Kidney (tissue), 14 donors: ENCODE measurements around the gene PSMD1. TPM values are rescaled to one million over a fixed set of nuclear protein-coding genes. Genes with fewer than 3 reads are reported as not detected.

Source experiments
- DNase-seq, 5 donors: peaks; one replicate each; pipeline ENCODE4 v3.0.0-alpha.2; 2013 to 2020
- FAIRE-seq: peaks from 2 replicates; lab custom pipeline; 2012; peaks lifted over from hg19 to GRCh38; lab: Jason Lieb, UNC
- H3K27ac ChIP-seq, 2 donors: one replicate each; pipeline ENCODE4 v1.7.0; 2013; ENCODE audit warnings: low read depth in 2 of 2, low read length in 2 of 2, inconsistent platforms in 1 of 2
- H3K27me3 ChIP-seq: one replicate; pipeline ENCODE4 v1.7.1; 2013; ENCODE audit warnings: low read length, inconsistent platforms; ENCODE audit not compliant: control insufficient read depth, insufficient read depth
- H3K36me3 ChIP-seq, 3 donors: one replicate each; pipeline versions ENCODE4 v1.7.0 to v1.7.1; 2013; ENCODE audit warnings: low read length in 3 of 3, control low read depth in 1 of 3, inconsistent platforms in 1 of 3; ENCODE audit not compliant: insufficient read depth in 3 of 3, control insufficient read depth in 2 of 3
- H3K4me1 ChIP-seq, 3 donors: one replicate each; pipeline versions ENCODE4 v1.7.0 to v1.7.1; 2013; ENCODE audit warnings: low read length in 3 of 3, inconsistent platforms in 1 of 3, low read depth in 1 of 3; ENCODE audit not compliant: control insufficient read depth in 2 of 3, insufficient read depth in 2 of 3
- H3K4me3 ChIP-seq, 3 donors: one replicate each; pipeline versions ENCODE4 v1.7.0 to v1.8.1; 2013; ENCODE audit warnings: low read length in 3 of 3, control low read depth in 1 of 3, inconsistent platforms in 1 of 3
- H3K9ac ChIP-seq, 3 donors: one replicate each; pipeline versions ENCODE4 v1.7.0 to v1.7.1; 2013; ENCODE audit warnings: low read length in 3 of 3, control low read depth in 1 of 3, inconsistent platforms in 1 of 3
- H3K9me3 ChIP-seq, 3 donors: one replicate each; pipeline versions ENCODE4 v1.7.0 to v1.7.1; 2013; ENCODE audit warnings: low read length in 3 of 3, control low read depth in 1 of 3, inconsistent platforms in 1 of 3; ENCODE audit not compliant: control insufficient read depth in 2 of 3, insufficient read depth in 1 of 3
- intact Hi-C: fragments of 100-400 bp; cut with DNase I; formaldehyde crosslinking; loops from one replicate; pipeline ENCODE4 v1.11.1; 2022
- polyA plus RNA-seq: library from polyadenylated mRNA; stranded (reverse); fragments of 350-450 nt; fragmentation: Illumina TruSeq; extraction: RNeasy Lipid Tissue Mini Kit (QIAGEN cat#74804); gene quantifications from one replicate; pipeline ENCODE4 v1.2.3, GENCODE V29; 2014; ENCODE audit warnings: low read depth, low replicate concordance; ENCODE audit not compliant: insufficient read depth
- total RNA-seq: library from RNA; stranded (reverse); fragmentation: NEBNext Ultra II Directional; extraction: Animal tissue kit (Norgen Biotek cat#: 25700); gene quantifications from one replicate; pipeline ENCODE4 v1.2.1, GENCODE V29; 2021
- TF ChIP-seq, protein P1 (sequence below): IDR thresholded peaks from 3 replicates; pipeline ENCODE4 v1.5.1; 2012; ENCODE audit warnings: mild to moderate bottlenecking, moderate library complexity, borderline replicate concordance; ENCODE audit not compliant: insufficient read depth; ENCODE audit errors: extremely low read depth
- donor health status: control.
- donor health status: control.
- donor health status: control.
- donor health status: control.
- donor health status: control.
- donor health status: DM: yes; HTN: yes; CAD: no.
- donor health status: Normal renal cell carcinoma (clear cell type).

Gene PSMD1
- total and polyA plus RNA-seq, 2 donors from 2014 or later, result 75.6 to 95.4 TPM

- H3K27me3 ChIP-seq, result no peaks in the 10 kb centered on the region
- peaks cover 4 to 8% (median 4%) of the 10 kb centered on the region in 3 donors for H3K4me1 ChIP-seq
- FAIRE-seq (no peak), DNase-seq (peak in 1 of 5 donors; percentile 75)
- no peak overlapping the region for H3K27ac ChIP-seq
- H3K4me3 ChIP-seq, result no peak overlapping the region
- H3K9ac ChIP-seq, result no peak overlapping the region
- no peaks in the 10 kb centered on the region for H3K9me3 ChIP-seq
- H3K36me3 ChIP-seq, result no peaks in the 10 kb centered on the region
- TF ChIP-seq, protein P1, sequence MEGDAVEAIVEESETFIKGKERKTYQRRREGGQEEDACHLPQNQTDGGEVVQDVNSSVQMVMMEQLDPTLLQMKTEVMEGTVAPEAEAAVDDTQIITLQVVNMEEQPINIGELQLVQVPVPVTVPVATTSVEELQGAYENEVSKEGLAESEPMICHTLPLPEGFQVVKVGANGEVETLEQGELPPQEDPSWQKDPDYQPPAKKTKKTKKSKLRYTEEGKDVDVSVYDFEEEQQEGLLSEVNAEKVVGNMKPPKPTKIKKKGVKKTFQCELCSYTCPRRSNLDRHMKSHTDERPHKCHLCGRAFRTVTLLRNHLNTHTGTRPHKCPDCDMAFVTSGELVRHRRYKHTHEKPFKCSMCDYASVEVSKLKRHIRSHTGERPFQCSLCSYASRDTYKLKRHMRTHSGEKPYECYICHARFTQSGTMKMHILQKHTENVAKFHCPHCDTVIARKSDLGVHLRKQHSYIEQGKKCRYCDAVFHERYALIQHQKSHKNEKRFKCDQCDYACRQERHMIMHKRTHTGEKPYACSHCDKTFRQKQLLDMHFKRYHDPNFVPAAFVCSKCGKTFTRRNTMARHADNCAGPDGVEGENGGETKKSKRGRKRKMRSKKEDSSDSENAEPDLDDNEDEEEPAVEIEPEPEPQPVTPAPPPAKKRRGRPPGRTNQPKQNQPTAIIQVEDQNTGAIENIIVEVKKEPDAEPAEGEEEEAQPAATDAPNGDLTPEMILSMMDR, result no peak
- intact Hi-C loops, result no loop called here
These were observed 131.3 kb downstream of the PSMD1 start for GRCh38 chr2:231187736-231188505.

GRCh38 chr2:231188506-231189170 is 132.0 kb downstream of the PSMD1 start:
- no peak for FAIRE-seq
- Histone ChIP-seq H3K4me3 (no peak overlapping the region), H3K9me3 (no peaks in the 10 kb centered on the region), H3K9ac (no peak overlapping the region), H3K27me3 (no peaks in the 10 kb centered on the region), H3K4me1 (peaks cover 4 to 8% (median 4%) of the 10 kb centered on the region in 3 donors), H3K36me3 (no peaks in the 10 kb centered on the region), H3K27ac (peak overlapping the region in 1 of 2 donors; percentile 49)
- intact Hi-C loops, result no loop called here
- DNase-seq, result no peak
- TF ChIP-seq, protein P1, result no peak

GRCh38 chr2:231189171-231189530 is 132.5 kb downstream of the PSMD1 start:
- FAIRE-seq, result no peak
- Histone ChIP-seq H3K9me3 (no peaks in the 10 kb centered on the region), H3K4me3 (no peak overlapping the region), H3K36me3 (no peaks in the 10 kb centered on the region), H3K27ac (no peak overlapping the region), H3K27me3 (no peaks in the 10 kb centered on the region), H3K9ac (no peak overlapping the region), H3K4me1 (peaks cover 4 to 8% (median 4%) of the 10 kb centered on the region in 3 donors)
- DNase-seq, result no peak
- TF ChIP-seq, protein P1, result no peak
- intact Hi-C loops, result no loop called here
